BLaER1 treated with 17β-estradiol and CSF1 and Interleukin-3, amounts not matched to agents 10 nM and 100 nM (cell line): ENCODE data around the gene SPATA12.

Experiments used
- H3K27ac ChIP-seq, 11 experiments: shearing (Covaris generic); formaldehyde crosslinking; 2 replicates each; pipeline ENCODE4 v1.8.1; 2022
- H3K27me3 ChIP-seq, 11 experiments: shearing (Covaris generic); formaldehyde crosslinking; 2 replicates each; pipeline ENCODE4 v1.8.1; 2022
- H3K36me3 ChIP-seq, 11 experiments: shearing (Covaris generic); formaldehyde crosslinking; 2 replicates each; pipeline ENCODE4 v1.8.1; 2022
- H3K4me1 ChIP-seq, 10 experiments: shearing (Covaris generic); formaldehyde crosslinking; 2 replicates each; pipeline ENCODE4 v1.8.1; 2022
- H3K4me2 ChIP-seq, 11 experiments: shearing (Covaris generic); formaldehyde crosslinking; 2 replicates each; pipeline ENCODE4 v1.8.1; 2022
- H3K4me3 ChIP-seq, 10 experiments: shearing (Covaris generic); formaldehyde crosslinking; 2 replicates each; pipeline ENCODE4 v1.8.1; 2022
- H3K9ac ChIP-seq, 11 experiments: shearing (Covaris generic); formaldehyde crosslinking; 2 replicates each; pipeline ENCODE4 v1.8.1; 2022
- H3K9me3 ChIP-seq, 11 experiments: shearing (Covaris generic); formaldehyde crosslinking; replicated peaks in 1 of 11; 2 replicates each; pipeline ENCODE4 v1.8.1; 2022
- H4K20me1 ChIP-seq, 11 experiments: shearing (Covaris generic); formaldehyde crosslinking; 2 replicates each; pipeline ENCODE4 v1.8.1; 2022
- Cebpa-rat ChIP-seq, 11 experiments: shearing (Covaris generic); IDR thresholded peaks; 2 replicates each; pipeline ENCODE4 v1.8.1; 2022

SPATA12 gene

GRCh38 chr3:57063032-57063431 lies 2.6 kb downstream of the SPATA12 start:
- Histone ChIP-seq H4K20me1 (no peaks in the 10 kb centered on the region), H3K27me3 (no peaks in the 10 kb centered on the region), H3K27ac (peak overlapping the region in 9 of 11 experiments; percentile 16 to 67 (median 49); a peak in 15 of 22 replicates), H3K9ac (peak overlapping the region in 1 of 11 experiments; percentile 35; a peak in 1 of 22 replicates), H3K4me3 (no peak overlapping the region), H3K4me1 (peaks cover 49 to 80% (median 67%) of the 10 kb centered on the region in 10 experiments), H3K36me3 (no peaks in the 10 kb centered on the region), H3K9me3 (no peaks in the 10 kb centered on the region), H3K4me2 (peak overlapping the region; percentile 64 to 84 (median 72))
- no peak for TF ChIP-seq Cebpa-rat (IDR thresholded peaks at IDR 0.05)

- H3K9me3 ChIP-seq = no peaks in the 10 kb centered on the region
- peaks cover 58 to 90% (median 76%) of the 10 kb centered on the region in 10 experiments for H3K4me1 ChIP-seq
- H3K4me2 ChIP-seq = peak overlapping the region; percentile 64 to 84 (median 72)
- H3K4me3 ChIP-seq = no peak overlapping the region
- TF ChIP-seq Cebpa-rat (IDR thresholded peaks at IDR 0.05) = no peak
- H3K27ac ChIP-seq = peak overlapping the region in 8 of 11 experiments; percentile 22 to 67 (median 56); a peak in 13 of 22 replicates
- no peaks in the 10 kb centered on the region for H3K36me3 ChIP-seq
- H4K20me1 ChIP-seq = no peaks in the 10 kb centered on the region
- H3K9ac ChIP-seq = peak overlapping the region in 5 of 11 experiments; percentile 6 to 46 (median 24); a peak in 4 of 22 replicates
- H3K27me3 ChIP-seq = no peaks in the 10 kb centered on the region
These were observed 3.5 kb downstream of the SPATA12 start for GRCh38 chr3:57064001-57064400.

GRCh38 chr3:57064572-57064971 lies 4.1 kb downstream of the SPATA12 start:
- Histone ChIP-seq H3K27me3 (0 out of 22 replicates have a peak, but pooled peaks cover 0 to 1% (median 0%) of the 10 kb centered on the region in 11 experiments), H3K9ac (peak overlapping the region in 5 of 11 experiments; percentile 6 to 46 (median 24); a peak in 4 of 22 replicates), H3K9me3 (no peaks in the 10 kb centered on the region), H4K20me1 (no peaks in the 10 kb centered on the region), H3K4me2 (peak overlapping the region; percentile 64 to 84 (median 72)), H3K4me3 (no peak overlapping the region), H3K4me1 (peaks cover 64 to 90% (median 78%) of the 10 kb centered on the region in 10 experiments), H3K36me3 (no peaks in the 10 kb centered on the region), H3K27ac (peak overlapping the region in 8 of 11 experiments; percentile 22 to 67 (median 46); a peak in 13 of 22 replicates)
- TF ChIP-seq Cebpa-rat (IDR thresholded peaks at IDR 0.05) = peak in 3 of 11 experiments; percentile 16 to 41 (median 27); a peak in 3 of 22 replicates

- Histone ChIP-seq H3K27me3 (0 out of 22 replicates have a peak, but pooled peaks cover 0 to 6% (median 0%) of the 10 kb centered on the region in 11 experiments), H3K4me1 (peaks cover 66 to 90% (median 79%) of the 10 kb centered on the region in 10 experiments), H3K9ac (no peak overlapping the region), H3K4me2 (peak overlapping the region in 4 of 11 experiments; percentile 67 to 84 (median 74); a peak in 3 of 22 replicates), H3K36me3 (no peaks in the 10 kb centered on the region), H3K9me3 (peaks cover 0 to 3% (median 0%) of the 10 kb centered on the region in 11 experiments; a peak in 3 of 22 replicates), H3K27ac (peak overlapping the region in 4 of 11 experiments; percentile 46 to 67 (median 64); a peak in 5 of 22 replicates), H4K20me1 (no peaks in the 10 kb centered on the region), H3K4me3 (no peak overlapping the region)
- TF ChIP-seq Cebpa-rat (IDR thresholded peaks at IDR 0.05) = no peak
These were observed 5.1 kb downstream of the SPATA12 start for GRCh38 chr3:57065588-57065987.

- Histone ChIP-seq H3K4me1 (peaks cover 64 to 82% (median 75%) of the 10 kb centered on the region in 10 experiments), H3K9ac (no peak overlapping the region), H3K27me3 (0 out of 22 replicates have a peak, but pooled peaks cover 0 to 6% (median 0%) of the 10 kb centered on the region in 11 experiments), H3K4me3 (no peak overlapping the region), H3K27ac (peak overlapping the region in 4 of 11 experiments; percentile 77 to 81 (median 79); a peak in 6 of 22 replicates), H3K4me2 (peak overlapping the region in 7 of 11 experiments; percentile 17 to 84 (median 80); a peak in 7 of 22 replicates), H3K9me3 (peaks cover 0 to 11% (median 8%) of the 10 kb centered on the region in 11 experiments; a peak in 9 of 22 replicates), H3K36me3 (no peaks in the 10 kb centered on the region), H4K20me1 (no peaks in the 10 kb centered on the region)
- no peak for TF ChIP-seq Cebpa-rat (IDR thresholded peaks at IDR 0.05)
These were observed 6.0 kb downstream of the SPATA12 start for GRCh38 chr3:57066471-57066870.

GRCh38 chr3:57068437-57069089 lies 8.1 kb downstream of the SPATA12 start:
- peaks cover 45 to 64% (median 60%) of the 10 kb centered on the region in 10 experiments for H3K4me1 ChIP-seq
- H3K36me3 ChIP-seq = no peaks in the 10 kb centered on the region
- peak overlapping the region; percentile 21 to 81 (median 68); a peak in 21 of 22 replicates for H3K27ac ChIP-seq
- peaks cover 0 to 11% (median 9%) of the 10 kb centered on the region in 11 experiments; a peak in 9 of 22 replicates for H3K9me3 ChIP-seq
- peak overlapping the region in 2 of 10 experiments; percentile 17 to 33; a peak in 2 of 20 replicates for H3K4me3 ChIP-seq
- peak overlapping the region; percentile 66 to 84 (median 79) for H3K4me2 ChIP-seq
- TF ChIP-seq Cebpa-rat (IDR thresholded peaks at IDR 0.05) = peak in 5 of 11 experiments; percentile 52 to 96 (median 77); a peak in 8 of 22 replicates
- peak overlapping the region in 9 of 11 experiments; percentile 33 to 68 (median 52); a peak in 15 of 22 replicates for H3K9ac ChIP-seq
- H3K27me3 ChIP-seq = 0 out of 22 replicates have a peak, but pooled peaks cover 0 to 6% (median 0%) of the 10 kb centered on the region in 11 experiments
- H4K20me1 ChIP-seq = no peaks in the 10 kb centered on the region

GRCh38 chr3:57069503-57069902 lies 9.0 kb downstream of the SPATA12 start:
- peaks cover 36 to 55% (median 51%) of the 10 kb centered on the region in 10 experiments for H3K4me1 ChIP-seq
- peak overlapping the region in 1 of 11 experiments; percentile 68; a peak in 1 of 22 replicates for H3K9ac ChIP-seq
- H3K36me3 ChIP-seq = no peaks in the 10 kb centered on the region
- H3K4me2 ChIP-seq = peak overlapping the region in 10 of 11 experiments; percentile 4 to 84 (median 76); a peak in 17 of 22 replicates
- 0 out of 22 replicates have a peak, but pooled peaks cover 0 to 6% (median 0%) of the 10 kb centered on the region in 11 experiments for H3K27me3 ChIP-seq
- H3K27ac ChIP-seq = peak overlapping the region in 5 of 11 experiments; percentile 68 to 81 (median 79); a peak in 10 of 22 replicates
- H4K20me1 ChIP-seq = no peaks in the 10 kb centered on the region
- TF ChIP-seq Cebpa-rat (IDR thresholded peaks at IDR 0.05) = no peak
- H3K4me3 ChIP-seq = no peak overlapping the region
- H3K9me3 ChIP-seq = peaks cover 0 to 11% (median 9%) of the 10 kb centered on the region in 11 experiments; a peak in 9 of 22 replicates

GRCh38 chr3:57073628-57074027 lies 13.2 kb downstream of the SPATA12 start:
- TF ChIP-seq Cebpa-rat (IDR thresholded peaks at IDR 0.05) = no peak
- peaks cover 0 to 11% (median 9%) of the 10 kb centered on the region in 11 experiments; a peak in 9 of 22 replicates for H3K9me3 ChIP-seq
- no peak overlapping the region for H3K4me3 ChIP-seq
- H4K20me1 ChIP-seq = no peaks in the 10 kb centered on the region
- H3K4me2 ChIP-seq = no peak overlapping the region
- H3K36me3 ChIP-seq = no peaks in the 10 kb centered on the region
- H3K27me3 ChIP-seq = peaks cover 2 to 26% (median 3%) of the 10 kb centered on the region in 11 experiments
- H3K27ac ChIP-seq = no peak overlapping the region
- no peak overlapping the region for H3K9ac ChIP-seq
- peaks cover 29 to 36% (median 33%) of the 10 kb centered on the region in 10 experiments for H3K4me1 ChIP-seq
